Measurements from ENCODE around the gene GALNT10. TPM values are rescaled to one million over a fixed set of nuclear protein-coding genes. Genes with fewer than 3 reads are reported as not detected.
A peak's percentile ranks its signal among the peaks of the same experiment; 100 is the strongest.

GALNT10 gene
- total RNA-seq, 1 donor from 2014 or later, result 10.2 TPM

DNA sequence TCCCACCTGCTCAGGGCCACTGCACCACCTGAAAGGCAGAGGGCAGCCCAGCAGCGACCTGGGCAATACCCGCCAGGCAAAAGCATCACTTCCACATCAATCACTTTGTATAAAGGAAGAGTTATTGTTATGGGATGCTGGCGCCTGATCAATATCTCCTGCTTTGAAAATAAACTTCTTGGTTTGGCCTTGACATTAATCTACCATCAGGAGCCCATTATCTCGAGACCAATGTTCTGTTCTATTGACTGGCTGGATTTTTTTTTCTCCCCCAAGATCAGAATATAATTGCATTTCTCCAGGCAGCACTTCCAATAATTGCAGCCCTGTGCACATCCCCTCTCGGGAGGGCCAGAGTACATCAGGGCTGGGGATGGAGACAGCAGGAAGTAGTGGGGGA, 210.8 kb downstream of the GALNT10 start:
- no peak overlapping the region for H3K4me3 ChIP-seq
- peaks cover 14% of the 10 kb centered on the region for H3K4me1 ChIP-seq
- peaks cover 8% of the 10 kb centered on the region for H3K36me3 Mint-ChIP-seq
- peaks cover 12% of the 10 kb centered on the region for H4K20me1 ChIP-seq (ENCODE audit: low read depth)
- no peak for DNase-seq (ENCODE audit: low spot score)
- H3K27ac Mint-ChIP-seq, result peak overlapping the region; percentile 59
- H3K9me3 ChIP-seq (ENCODE audit: low read depth), result no peaks in the 10 kb centered on the region
- H3K4me3 Mint-ChIP-seq, result no peak overlapping the region
- H3K36me3 ChIP-seq, result no peaks in the 10 kb centered on the region
- no peak overlapping the region for H3K4me2 ChIP-seq
- peaks cover 18% of the 10 kb centered on the region for H3F3A ChIP-seq (ENCODE audit: low read depth)
- peaks cover 7% of the 10 kb centered on the region for H3K27me3 ChIP-seq
- no peaks in the 10 kb centered on the region for H3K79me2 ChIP-seq (ENCODE audit: low read depth)
- no peak overlapping the region for H3K9ac ChIP-seq
- TF ChIP-seq EZH2phosphoT487 (IDR thresholded peaks at IDR 0.05) (no peak), EZH2 (IDR thresholded peaks at IDR 0.05) (no peak)
- TF ChIP-seq, protein P1, sequence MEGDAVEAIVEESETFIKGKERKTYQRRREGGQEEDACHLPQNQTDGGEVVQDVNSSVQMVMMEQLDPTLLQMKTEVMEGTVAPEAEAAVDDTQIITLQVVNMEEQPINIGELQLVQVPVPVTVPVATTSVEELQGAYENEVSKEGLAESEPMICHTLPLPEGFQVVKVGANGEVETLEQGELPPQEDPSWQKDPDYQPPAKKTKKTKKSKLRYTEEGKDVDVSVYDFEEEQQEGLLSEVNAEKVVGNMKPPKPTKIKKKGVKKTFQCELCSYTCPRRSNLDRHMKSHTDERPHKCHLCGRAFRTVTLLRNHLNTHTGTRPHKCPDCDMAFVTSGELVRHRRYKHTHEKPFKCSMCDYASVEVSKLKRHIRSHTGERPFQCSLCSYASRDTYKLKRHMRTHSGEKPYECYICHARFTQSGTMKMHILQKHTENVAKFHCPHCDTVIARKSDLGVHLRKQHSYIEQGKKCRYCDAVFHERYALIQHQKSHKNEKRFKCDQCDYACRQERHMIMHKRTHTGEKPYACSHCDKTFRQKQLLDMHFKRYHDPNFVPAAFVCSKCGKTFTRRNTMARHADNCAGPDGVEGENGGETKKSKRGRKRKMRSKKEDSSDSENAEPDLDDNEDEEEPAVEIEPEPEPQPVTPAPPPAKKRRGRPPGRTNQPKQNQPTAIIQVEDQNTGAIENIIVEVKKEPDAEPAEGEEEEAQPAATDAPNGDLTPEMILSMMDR (IDR thresholded peaks at IDR 0.05), result no peak
- H3K27me3 Mint-ChIP-seq (ENCODE audit: insufficient read depth, low read depth), result peaks cover 6% of the 10 kb centered on the region
- H3K4me1 Mint-ChIP-seq, result peaks cover 25% of the 10 kb centered on the region
- H3K27ac ChIP-seq, result no peak overlapping the region
- H3K9me3 Mint-ChIP-seq, result no peaks in the 10 kb centered on the region
- H2AFZ ChIP-seq (replicated peaks), result no peak overlapping the region

DNA sequence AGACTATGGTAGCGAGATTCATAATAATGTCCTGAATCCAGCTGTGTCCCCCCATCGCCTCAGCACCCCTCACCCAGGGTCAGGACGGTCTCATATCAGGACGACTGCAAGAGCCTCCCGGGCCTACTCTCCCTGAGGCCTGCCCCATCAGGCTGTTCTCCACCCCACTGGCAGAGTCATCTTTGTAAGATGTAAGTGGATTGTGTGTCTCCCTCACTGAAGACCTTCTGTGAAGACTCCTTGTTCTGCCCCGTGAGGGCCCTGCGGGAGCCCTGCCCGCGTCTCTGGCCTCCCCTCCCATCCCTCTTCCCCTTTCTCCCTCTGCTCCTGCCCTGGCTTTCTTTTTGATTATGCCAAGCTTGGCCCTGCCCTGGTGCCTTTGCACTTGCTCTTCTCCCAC, 211.4 kb downstream of the GALNT10 start:
- DNase-seq (ENCODE audit: low spot score), result no peak
- no peak overlapping the region for H3K27ac Mint-ChIP-seq
- H3K27me3 Mint-ChIP-seq (ENCODE audit: insufficient read depth, low read depth), result peaks cover 6% of the 10 kb centered on the region
- H3K27ac ChIP-seq, result no peak overlapping the region
- H3K36me3 Mint-ChIP-seq, result peaks cover 8% of the 10 kb centered on the region
- no peaks in the 10 kb centered on the region for H3K9me3 ChIP-seq (ENCODE audit: low read depth)
- H3K4me3 ChIP-seq, result no peak overlapping the region
- peaks cover 25% of the 10 kb centered on the region for H3K4me1 Mint-ChIP-seq
- H4K20me1 ChIP-seq (ENCODE audit: low read depth), result peaks cover 12% of the 10 kb centered on the region
- no peak overlapping the region for H3K4me3 Mint-ChIP-seq
- H3K9ac ChIP-seq, result no peak overlapping the region
- no peaks in the 10 kb centered on the region for H3K79me2 ChIP-seq (ENCODE audit: low read depth)
- no peaks in the 10 kb centered on the region for H3K9me3 Mint-ChIP-seq
- no peak overlapping the region for H2AFZ ChIP-seq (replicated peaks)
- peaks cover 18% of the 10 kb centered on the region for H3F3A ChIP-seq (ENCODE audit: low read depth)
- H3K4me2 ChIP-seq, result no peak overlapping the region
- H3K27me3 ChIP-seq, result peaks cover 7% of the 10 kb centered on the region
- H3K36me3 ChIP-seq, result no peaks in the 10 kb centered on the region
- TF ChIP-seq EZH2 (IDR thresholded peaks at IDR 0.05) (no peak), EZH2phosphoT487 (IDR thresholded peaks at IDR 0.05) (no peak)
- TF ChIP-seq, protein P1 (IDR thresholded peaks at IDR 0.05), result no peak
- H3K4me1 ChIP-seq, result peaks cover 14% of the 10 kb centered on the region

DNA sequence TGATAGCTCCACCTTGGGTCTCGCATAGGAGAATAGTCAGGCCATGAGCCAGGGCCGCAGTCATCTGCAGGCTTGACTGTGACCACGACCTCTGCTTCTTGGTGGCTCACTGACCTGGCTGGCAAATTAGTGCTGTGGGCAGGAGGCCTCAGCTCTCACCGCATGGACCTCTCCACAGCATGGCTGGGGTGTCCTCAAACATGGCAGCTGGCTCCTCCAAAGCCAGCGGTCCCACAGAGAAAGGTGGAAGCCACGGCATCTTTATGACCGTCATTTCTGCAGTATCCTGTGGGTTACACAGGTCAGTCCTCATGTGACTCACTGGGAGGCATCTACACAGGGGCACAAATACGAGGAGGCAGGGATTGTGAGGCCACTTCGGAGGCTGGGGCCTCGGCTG, 212.1 kb downstream of the GALNT10 start:
- peaks cover 6% of the 10 kb centered on the region for H3K27me3 Mint-ChIP-seq (ENCODE audit: insufficient read depth, low read depth)
- H3K9me3 Mint-ChIP-seq, result no peaks in the 10 kb centered on the region
- no peak overlapping the region for H3K4me3 Mint-ChIP-seq

More for the DNA sequence above, 212.1 kb downstream of the GALNT10 start:
- H3K4me2 ChIP-seq, result no peak overlapping the region
- no peak overlapping the region for H3K27ac ChIP-seq
- Mint-ChIP-seq H3K4me1 (peaks cover 25% of the 10 kb centered on the region), H3K27ac (no peak overlapping the region), H3K36me3 (peaks cover 8% of the 10 kb centered on the region)
- DNase-seq (ENCODE audit: low spot score), result no peak
- peaks cover 14% of the 10 kb centered on the region for H3K4me1 ChIP-seq
- no peaks in the 10 kb centered on the region for H3K36me3 ChIP-seq
- H3F3A ChIP-seq (ENCODE audit: low read depth), result peaks cover 18% of the 10 kb centered on the region
- H4K20me1 ChIP-seq (ENCODE audit: low read depth), result peaks cover 12% of the 10 kb centered on the region
- H3K4me3 ChIP-seq, result no peak overlapping the region
- no peaks in the 10 kb centered on the region for H3K9me3 ChIP-seq (ENCODE audit: low read depth)
- H3K27me3 ChIP-seq, result peaks cover 7% of the 10 kb centered on the region
- TF ChIP-seq, protein P1 (IDR thresholded peaks at IDR 0.05), result no peak
- TF ChIP-seq EZH2 (IDR thresholded peaks at IDR 0.05) (no peak), EZH2phosphoT487 (IDR thresholded peaks at IDR 0.05) (no peak)
- H3K9ac ChIP-seq, result no peak overlapping the region
- no peak overlapping the region for H2AFZ ChIP-seq (replicated peaks)
- H3K79me2 ChIP-seq (ENCODE audit: low read depth), result no peaks in the 10 kb centered on the region
